Measurements from ENCODE around the gene TRIM41. TPM values are rescaled to one million over a fixed set of nuclear protein-coding genes. Genes with fewer than 3 reads are reported as not detected.
"Not testable (repeated sequence)": the region's sequence is repeated elsewhere in the genome, so short reads cannot be mapped to it uniquely, and the experiment has no call there.

Gene TRIM41
- total and polyA plus RNA-seq, 2 experiments from 2014 or later = 6.2 to 8.7 TPM

GRCh38 chr5:181273433-181273744 is 50.3 kb downstream of the TRIM41 start:
- H3K36me3 ChIP-seq (ENCODE audit: insufficient read depth); H4K20me1 ChIP-seq (replicated peaks; ENCODE audit: insufficient read depth); H3K27me3 Mint-ChIP-seq (ENCODE audit: insufficient read depth, low read depth, poor library complexity); H3K36me3 Mint-ChIP-seq (ENCODE audit: low read depth); H3K9me3 Mint-ChIP-seq; H3K79me2 ChIP-seq (replicated peaks; ENCODE audit: insufficient read depth); H3F3A ChIP-seq (replicated peaks; ENCODE audit: low read depth); H3K4me1 ChIP-seq (ENCODE audit: insufficient read depth); H3K4me1 Mint-ChIP-seq; H2AFZ ChIP-seq; H3K27ac Mint-ChIP-seq; H3K27ac ChIP-seq (ENCODE audit: low read depth); H3K9me2 ChIP-seq (ENCODE audit: insufficient read depth); H3K27me3 ChIP-seq (ENCODE audit: insufficient read depth): not testable (repeated sequence)
- peak overlapping the region; percentile 72; the same call in 2 of the 3 replicates for H3K4me3 Mint-ChIP-seq
- H3K4me3 ChIP-seq = peak overlapping the region; percentile 67
- ATAC-seq = peak; percentile 98
- H3K4me2 ChIP-seq = peak overlapping the region; percentile 68
- TF ChIP-seq CTCF (conservative IDR thresholded peaks at IDR 0.05; ENCODE audit: low read depth in 2 of 2) = peak in 1 of 2 experiments; percentile 52; a peak in 2 of 4 replicates
- peak; percentile 81 for DNase-seq (ENCODE audit: low spot score)

- Histone ChIP-seq H3K4me2 (peak overlapping the region; percentile 89), H3K9me2 (ENCODE audit: insufficient read depth) (no peaks in the 10 kb centered on the region), H2AFZ (peak overlapping the region; percentile 90; the same call in 1 of the 2 replicates), H3K27me3 (ENCODE audit: insufficient read depth) (no peaks in the 10 kb centered on the region; the same call in 1 of the 2 replicates), H3K4me3 (peak overlapping the region; percentile 84), H3K36me3 (ENCODE audit: insufficient read depth) (peaks cover 4% of the 10 kb centered on the region; the same call in 1 of the 2 replicates), H4K20me1 (replicated peaks; ENCODE audit: insufficient read depth) (peaks cover 6% of the 10 kb centered on the region; the same call in 1 of the 2 replicates), H3F3A (replicated peaks; ENCODE audit: low read depth) (no peaks in the 10 kb centered on the region), H3K79me2 (replicated peaks; ENCODE audit: insufficient read depth) (peaks cover 30% of the 10 kb centered on the region), H3K27ac (ENCODE audit: low read depth) (no peak overlapping the region), H3K4me1 (ENCODE audit: insufficient read depth) (0 out of 2 replicates have a peak, but pooled peaks cover 4% of the 10 kb centered on the region)
- H3K4me3 Mint-ChIP-seq = no peak overlapping the region
- peaks cover 11% of the 10 kb centered on the region for H3K36me3 Mint-ChIP-seq (ENCODE audit: low read depth)
- no peaks in the 10 kb centered on the region for H3K9me3 Mint-ChIP-seq
- ATAC-seq (no peak), DNase-seq (ENCODE audit: low spot score) (peak; percentile 13)
- peaks cover 3% of the 10 kb centered on the region for H3K27me3 Mint-ChIP-seq (ENCODE audit: insufficient read depth, low read depth, poor library complexity)
- H3K4me1 Mint-ChIP-seq = peaks cover 2% of the 10 kb centered on the region; the same call in 2 of the 3 replicates
- no peak overlapping the region for H3K27ac Mint-ChIP-seq
- TF ChIP-seq EZH2 (IDR thresholded peaks at IDR 0.05; ENCODE audit: low read depth, unreplicated experiment) = no peak
- TF ChIP-seq ZNF331 (CRISPR knock-in tag; IDR thresholded peaks at IDR 0.05; ENCODE audit: low read depth) = no peak
- no peak for TF ChIP-seq NANOG (IDR thresholded peaks at IDR 0.05; ENCODE audit: borderline replicate concordance)
- TF ChIP-seq JUNB (IDR thresholded peaks at IDR 0.05; ENCODE audit: unreplicated experiment) = no peak
- no peak for TF ChIP-seq ZNF114 (CRISPR knock-in tag; IDR thresholded peaks at IDR 0.05)
- TF ChIP-seq STAT1 (IDR thresholded peaks at IDR 0.05; ENCODE audit: unreplicated experiment) = no peak
- no peak for TF ChIP-seq EZH2phosphoT487 (IDR thresholded peaks at IDR 0.05; ENCODE audit: unreplicated experiment)
- no peak for TF ChIP-seq REST (IDR thresholded peaks at IDR 0.05; ENCODE audit: unreplicated experiment)
- no peak for TF ChIP-seq ETS1 (IDR thresholded peaks at IDR 0.05)
- no peak for TF ChIP-seq CTCF (conservative IDR thresholded peaks at IDR 0.05; ENCODE audit: low read depth in 2 of 2)
- TF ChIP-seq POLR2AphosphoS5 (IDR thresholded peaks at IDR 0.05; ENCODE audit: low read depth) = no peak
- no peak for TF ChIP-seq CREB1 (CRISPR knock-in tag; IDR thresholded peaks at IDR 0.05; ENCODE audit: low read depth)
These were observed 57.2 kb downstream of the TRIM41 start for GRCh38 chr5:181280251-181280762.

Data from GM23338 (cell line).